SHP77 (cell line): ENCODE data around the gene MUSTN1.

ENCODE experiments used
- DNase-seq, 2 experiments: peaks; one replicate each; lab custom pipeline; 2025; lab: John Stamatoyannopoulos, UW

The MUSTN1 gene

GRCh38 chr3:52786330-52787215, 48.2 kb downstream of the MUSTN1 start:
- DNase-seq: no peak

GRCh38 chr3:52784931-52785590, 49.8 kb downstream of the MUSTN1 start:
- no peak for DNase-seq

GRCh38 chr3:52784021-52784621, 50.7 kb downstream of the MUSTN1 start:
- DNase-seq: no peak

- DNase-seq: no peak
These were observed 51.6 kb downstream of the MUSTN1 start for GRCh38 chr3:52783211-52783555.
